Astrocyte (in vitro differentiated cells and primary cell): ENCODE data around the gene RPS4Y1.

ENCODE experiments used
- EZH2 ChIP-seq: IDR thresholded peaks from 2 replicates; pipeline ENCODE4 v1.6.1; 2012; ENCODE audit warnings: mild to moderate bottlenecking, low read length, inconsistent platforms; ENCODE audit not compliant: insufficient read depth
- TF ChIP-seq, protein P1 (sequence below): IDR thresholded peaks from 2 replicates; pipeline ENCODE4 v1.5.1; 2011; ENCODE audit warnings: low read depth, mild to moderate bottlenecking, inconsistent platforms, low read length, moderate library complexity; ENCODE audit not compliant: insufficient read depth

DNA sequence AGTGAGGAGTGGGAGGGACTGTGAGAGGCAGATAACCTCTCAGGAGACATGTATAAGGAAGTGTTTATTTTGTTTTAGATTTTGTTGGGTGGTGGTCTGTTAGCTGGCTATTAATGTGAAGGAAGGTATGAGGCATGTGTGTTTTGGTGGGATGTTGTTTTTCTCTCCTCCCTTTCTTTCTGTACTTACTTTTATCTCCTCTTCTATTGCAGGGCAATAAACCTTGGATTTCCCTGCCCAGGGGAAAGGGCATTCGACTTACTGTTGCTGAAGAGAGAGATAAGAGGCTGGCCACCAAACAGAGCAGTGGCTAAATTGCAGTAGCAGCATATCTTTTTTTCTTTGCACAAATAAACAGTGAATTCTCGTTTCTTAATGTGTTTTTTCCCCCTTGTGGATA lies 25.2 kb downstream of the RPS4Y1 start:
- TF ChIP-seq, protein P1, sequence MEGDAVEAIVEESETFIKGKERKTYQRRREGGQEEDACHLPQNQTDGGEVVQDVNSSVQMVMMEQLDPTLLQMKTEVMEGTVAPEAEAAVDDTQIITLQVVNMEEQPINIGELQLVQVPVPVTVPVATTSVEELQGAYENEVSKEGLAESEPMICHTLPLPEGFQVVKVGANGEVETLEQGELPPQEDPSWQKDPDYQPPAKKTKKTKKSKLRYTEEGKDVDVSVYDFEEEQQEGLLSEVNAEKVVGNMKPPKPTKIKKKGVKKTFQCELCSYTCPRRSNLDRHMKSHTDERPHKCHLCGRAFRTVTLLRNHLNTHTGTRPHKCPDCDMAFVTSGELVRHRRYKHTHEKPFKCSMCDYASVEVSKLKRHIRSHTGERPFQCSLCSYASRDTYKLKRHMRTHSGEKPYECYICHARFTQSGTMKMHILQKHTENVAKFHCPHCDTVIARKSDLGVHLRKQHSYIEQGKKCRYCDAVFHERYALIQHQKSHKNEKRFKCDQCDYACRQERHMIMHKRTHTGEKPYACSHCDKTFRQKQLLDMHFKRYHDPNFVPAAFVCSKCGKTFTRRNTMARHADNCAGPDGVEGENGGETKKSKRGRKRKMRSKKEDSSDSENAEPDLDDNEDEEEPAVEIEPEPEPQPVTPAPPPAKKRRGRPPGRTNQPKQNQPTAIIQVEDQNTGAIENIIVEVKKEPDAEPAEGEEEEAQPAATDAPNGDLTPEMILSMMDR = no peak
- TF ChIP-seq EZH2 = no peak
